Natural killer cell treated with Interleukin-12 subunit alpha and Interleukin-12 subunit beta and Interleukin-15 and Interleukin-18, amount 100 ng/mL, for 72 hours (primary cell): ENCODE results near the gene PIK3CA. TPM values are rescaled to one million over a fixed set of nuclear protein-coding genes. Genes with fewer than 3 reads are reported as not detected.
"Not testable (repeated sequence)": the region's sequence is repeated elsewhere in the genome, so short reads cannot be mapped to it uniquely, and the experiment has no call there.

Experiments
- ATAC-seq, 2 donors: fragments of 150-1000 bp; cut with Tn5 transposase in 1 of 2; sonication (Bioruptor Pico), chemical (Tn5 transposase) in 1 of 2; 2 replicates each; pipeline ENCODE4 v1.10.0; 2021
- DNase-seq: peaks from one replicate; pipeline ENCODE4 v3.0.0; 2022; ENCODE audit warnings: low spot score
- H3K27ac Mint-ChIP-seq, 2 donors: 1 replicate in 1 of 2; 2 replicates in 1 of 2; pipeline ENCODE4 v1.8.0; 2022; ENCODE audit warnings: mixed read lengths in 2 of 2, mild to moderate bottlenecking in 1 of 2, moderate library complexity in 1 of 2
- H3K27me3 Mint-ChIP-seq, 2 donors: 1 replicate in 1 of 2; 2 replicates in 1 of 2; pipeline ENCODE4 v1.8.0; 2022; ENCODE audit warnings: mixed read lengths in 2 of 2
- H3K36me3 Mint-ChIP-seq: one replicate; pipeline ENCODE4 v1.8.0; 2022; ENCODE audit warnings: mixed read lengths
- H3K4me1 Mint-ChIP-seq, 2 donors: 1 replicate in 1 of 2; 2 replicates in 1 of 2; pipeline ENCODE4 v1.8.0; 2022; ENCODE audit warnings: low read depth in 2 of 2, mixed read lengths in 2 of 2, mild to moderate bottlenecking in 1 of 2
- H3K4me3 Mint-ChIP-seq: one replicate; pipeline ENCODE4 v1.8.0; 2022; ENCODE audit warnings: mixed read lengths
- H3K9me3 Mint-ChIP-seq: 2 replicates; pipeline ENCODE4 v1.8.0; 2022; ENCODE audit warnings: mixed read lengths
- total RNA-seq, 2 donors: library from RNA; stranded (reverse); gene quantifications; one replicate each; pipeline ENCODE4 v1.2.3, GENCODE V29; 2022

The PIK3CA gene
- total RNA-seq, 2 donors from 2014 or later = 10.9 to 21.9 TPM

GRCh38 chr3:179190581-179190980 is 42.4 kb downstream of the PIK3CA start:
- Mint-ChIP-seq H3K4me1 (peaks cover 21 to 25% of the 10 kb centered on the region in 2 donors), H3K27ac (no peak overlapping the region), H3K9me3 (no peaks in the 10 kb centered on the region), H3K27me3 (no peaks in the 10 kb centered on the region), H3K36me3 (no peaks in the 10 kb centered on the region), H3K4me3 (no peak overlapping the region)
- no peak for DNase-seq
- no peak for ATAC-seq

DNA sequence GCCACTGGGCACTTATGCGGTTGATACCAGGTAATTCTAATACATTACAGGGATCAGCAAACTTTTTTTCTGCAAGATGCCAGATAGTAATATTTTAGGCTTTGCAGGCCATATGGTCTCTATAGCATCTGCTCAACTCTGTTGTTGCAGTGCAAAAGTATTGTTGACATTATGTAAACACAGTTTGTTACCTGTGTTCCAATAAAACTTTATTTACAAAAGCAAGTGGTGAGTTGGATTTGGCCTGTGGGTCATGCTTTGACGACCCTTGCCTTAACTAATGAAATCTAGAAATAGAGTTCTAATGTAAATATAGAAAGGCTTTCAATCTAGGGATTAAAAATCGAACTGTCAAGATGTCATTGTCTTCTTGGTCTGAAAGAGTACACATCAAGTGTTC is 44.4 kb downstream of the PIK3CA start:
- Mint-ChIP-seq H3K27me3 (no peaks in the 10 kb centered on the region), H3K9me3 (no peaks in the 10 kb centered on the region), H3K4me3 (no peak overlapping the region), H3K4me1 (peaks cover 37 to 39% of the 10 kb centered on the region in 2 donors), H3K36me3 (no peaks in the 10 kb centered on the region), H3K27ac (no peak overlapping the region)
- ATAC-seq (no peak), DNase-seq (no peak)

DNA sequence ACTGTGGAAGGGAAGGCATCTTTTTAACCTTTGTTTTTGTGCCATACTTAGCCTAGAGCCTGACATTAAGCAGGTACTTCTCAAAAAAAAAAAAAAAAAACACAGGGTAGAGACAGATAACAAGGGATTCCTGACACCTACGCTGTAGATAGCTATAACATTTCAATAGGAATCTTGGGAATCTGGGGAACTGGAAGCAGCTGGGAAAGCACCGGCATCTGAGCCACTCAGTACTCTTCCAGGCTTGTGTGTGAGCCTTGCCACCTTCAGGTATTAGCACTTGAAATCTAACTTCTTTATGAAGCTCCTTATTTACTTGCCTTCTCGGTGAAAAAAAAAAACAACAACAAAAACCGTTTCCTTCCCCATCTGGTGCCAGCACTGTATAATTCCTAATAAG is 46.8 kb downstream of the PIK3CA start:
- no peaks in the 10 kb centered on the region for H3K9me3 Mint-ChIP-seq
- DNase-seq = no peak
- H3K36me3 Mint-ChIP-seq = no peaks in the 10 kb centered on the region
- H3K4me1 Mint-ChIP-seq = peaks cover 35 to 44% of the 10 kb centered on the region in 2 donors
- H3K4me3 Mint-ChIP-seq = no peak overlapping the region
- ATAC-seq = no peak
- H3K27ac Mint-ChIP-seq = peak overlapping the region in 1 of 2 donors; percentile 63
- H3K27me3 Mint-ChIP-seq = no peaks in the 10 kb centered on the region

DNA sequence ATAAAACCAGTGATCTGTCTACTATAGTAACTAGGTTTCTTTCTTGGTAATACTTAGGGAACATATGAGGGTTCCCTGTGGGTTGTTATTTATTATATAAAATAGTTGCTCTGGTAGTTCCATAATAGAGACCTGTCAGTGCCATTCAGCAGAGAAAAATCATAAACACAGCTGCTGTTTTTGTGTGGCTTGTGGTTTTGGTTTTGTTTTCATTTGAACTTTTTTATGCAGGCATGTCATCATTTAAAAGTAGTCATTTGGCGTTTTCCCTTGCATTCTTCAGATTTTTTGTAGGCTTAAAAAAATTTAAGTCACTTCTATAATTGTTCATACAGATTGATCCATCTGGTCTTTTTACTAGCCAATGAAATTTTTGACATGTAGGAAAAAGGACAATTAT is 47.9 kb downstream of the PIK3CA start:
- no peak overlapping the region for H3K4me3 Mint-ChIP-seq
- DNase-seq = no peak

DNA sequence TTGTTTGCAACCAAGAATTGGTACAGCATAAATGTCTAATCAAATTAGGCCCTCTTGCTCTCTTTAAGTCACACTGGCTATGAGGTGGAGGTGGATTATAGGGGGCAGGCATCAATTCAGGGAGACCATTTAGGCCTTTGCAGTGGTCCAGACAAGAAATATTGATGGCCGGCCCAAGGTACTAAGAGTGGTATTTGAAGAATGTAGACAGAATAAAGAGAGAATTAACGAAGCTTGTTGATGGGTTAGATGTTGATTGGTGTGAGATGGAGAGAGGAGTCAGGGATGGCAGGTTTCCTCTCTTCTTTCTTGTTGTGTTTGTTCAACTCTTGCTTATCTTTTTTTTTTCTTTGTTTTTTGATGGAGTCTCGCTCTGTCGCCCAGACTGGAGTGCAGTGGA is 48.5 kb downstream of the PIK3CA start:
- Mint-ChIP-seq H3K9me3 (no peaks in the 10 kb centered on the region), H3K4me1 (peaks cover 27 to 37% of the 10 kb centered on the region in 2 donors), H3K27ac (no peak overlapping the region), H3K36me3 (peaks cover 6% of the 10 kb centered on the region), H3K4me3 (no peak overlapping the region), H3K27me3 (no peaks in the 10 kb centered on the region)
- DNase-seq (no peak), ATAC-seq (no peak)

More for the DNA sequence above, 47.9 kb downstream of the PIK3CA start:
- Mint-ChIP-seq H3K9me3 (no peaks in the 10 kb centered on the region), H3K27ac (peak overlapping the region in 1 of 2 donors; percentile 63), H3K36me3 (peaks cover 6% of the 10 kb centered on the region), H3K4me1 (peaks cover 27 to 37% of the 10 kb centered on the region in 2 donors), H3K27me3 (no peaks in the 10 kb centered on the region)
- no peak for ATAC-seq

- Mint-ChIP-seq H3K4me1 (peaks cover 12 to 21% of the 10 kb centered on the region in 2 donors), H3K27ac (no peak overlapping the region), H3K4me3 (no peak overlapping the region), H3K36me3 (peaks cover 6% of the 10 kb centered on the region), H3K27me3 (no peaks in the 10 kb centered on the region), H3K9me3 (no peaks in the 10 kb centered on the region)
- ATAC-seq (no peak), DNase-seq (no peak)
Measured at GRCh38 chr3:179200790-179201189, 52.6 kb downstream of the PIK3CA start.

DNA sequence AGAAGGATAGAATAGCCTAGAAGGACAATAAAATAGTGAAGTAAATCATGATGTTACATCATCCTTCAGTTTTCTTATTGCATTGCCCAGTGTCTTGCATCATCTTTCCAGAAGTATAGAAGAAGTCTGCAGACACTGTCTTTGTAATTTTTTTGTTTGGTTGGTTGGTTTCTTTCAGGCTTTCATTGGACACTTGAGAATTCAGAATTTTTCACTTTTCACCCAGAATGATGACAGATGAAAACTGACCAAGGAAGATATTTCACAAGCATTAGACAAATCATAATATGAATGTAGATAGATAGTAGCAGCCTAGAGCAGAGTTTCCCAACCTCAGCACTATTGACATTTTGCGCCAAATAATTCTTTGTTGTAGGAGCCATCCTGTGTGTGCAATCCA is 67.4 kb downstream of the PIK3CA start:
- not testable (repeated sequence) for H3K4me3 Mint-ChIP-seq, H3K27me3 Mint-ChIP-seq, H3K36me3 Mint-ChIP-seq, H3K4me1 Mint-ChIP-seq, H3K27ac Mint-ChIP-seq, DNase-seq, ATAC-seq, H3K9me3 Mint-ChIP-seq

DNA sequence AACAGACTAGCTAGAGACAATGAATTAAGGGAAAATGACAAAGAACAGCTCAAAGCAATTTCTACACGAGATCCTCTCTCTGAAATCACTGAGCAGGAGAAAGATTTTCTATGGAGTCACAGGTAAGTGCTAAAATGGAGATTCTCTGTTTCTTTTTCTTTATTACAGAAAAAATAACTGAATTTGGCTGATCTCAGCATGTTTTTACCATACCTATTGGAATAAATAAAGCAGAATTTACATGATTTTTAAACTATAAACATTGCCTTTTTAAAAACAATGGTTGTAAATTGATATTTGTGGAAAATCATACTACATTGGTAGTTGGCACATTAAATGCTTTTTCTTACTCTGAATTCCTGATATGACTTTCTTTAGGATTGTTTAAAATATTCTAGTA is 70.1 kb downstream of the PIK3CA start:
- H3K36me3 Mint-ChIP-seq, ATAC-seq, H3K27ac Mint-ChIP-seq, H3K27me3 Mint-ChIP-seq, H3K4me3 Mint-ChIP-seq, H3K4me1 Mint-ChIP-seq, DNase-seq, H3K9me3 Mint-ChIP-seq: not testable (repeated sequence)

DNA sequence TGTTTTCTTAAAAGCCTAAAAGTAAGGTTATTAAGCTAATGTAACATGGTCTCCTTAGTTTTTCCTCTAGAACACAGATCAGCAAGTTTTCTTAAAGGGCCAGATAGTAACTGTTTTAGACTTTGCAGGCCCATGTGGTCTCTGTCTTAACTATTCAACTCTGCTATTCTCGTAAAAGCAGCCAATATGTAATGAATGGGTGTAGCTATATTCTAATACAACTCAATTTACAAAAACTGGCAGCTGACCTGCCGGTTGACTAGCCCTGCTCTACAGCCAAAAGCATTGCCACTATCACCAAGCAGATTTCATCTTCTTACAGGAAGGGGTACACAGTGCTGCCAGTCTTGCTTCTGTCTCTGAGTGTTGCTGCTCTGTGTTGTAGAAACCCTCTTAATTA is 75.4 kb downstream of the PIK3CA start:
- H3K4me1 Mint-ChIP-seq = no peaks in the 10 kb centered on the region
- no peak overlapping the region for H3K27ac Mint-ChIP-seq
- H3K27me3 Mint-ChIP-seq = no peaks in the 10 kb centered on the region
- ATAC-seq = no peak
- no peak overlapping the region for H3K4me3 Mint-ChIP-seq
- no peaks in the 10 kb centered on the region for H3K36me3 Mint-ChIP-seq
- H3K9me3 Mint-ChIP-seq = no peaks in the 10 kb centered on the region
- no peak for DNase-seq

GRCh38 chr3:179224584-179224983 is 76.4 kb downstream of the PIK3CA start:
- ATAC-seq = no peak
- Mint-ChIP-seq H3K27ac (no peak overlapping the region), H3K27me3 (no peaks in the 10 kb centered on the region), H3K9me3 (no peaks in the 10 kb centered on the region), H3K4me3 (no peak overlapping the region), H3K36me3 (no peaks in the 10 kb centered on the region), H3K4me1 (no peaks in the 10 kb centered on the region)
- no peak for DNase-seq

DNA sequence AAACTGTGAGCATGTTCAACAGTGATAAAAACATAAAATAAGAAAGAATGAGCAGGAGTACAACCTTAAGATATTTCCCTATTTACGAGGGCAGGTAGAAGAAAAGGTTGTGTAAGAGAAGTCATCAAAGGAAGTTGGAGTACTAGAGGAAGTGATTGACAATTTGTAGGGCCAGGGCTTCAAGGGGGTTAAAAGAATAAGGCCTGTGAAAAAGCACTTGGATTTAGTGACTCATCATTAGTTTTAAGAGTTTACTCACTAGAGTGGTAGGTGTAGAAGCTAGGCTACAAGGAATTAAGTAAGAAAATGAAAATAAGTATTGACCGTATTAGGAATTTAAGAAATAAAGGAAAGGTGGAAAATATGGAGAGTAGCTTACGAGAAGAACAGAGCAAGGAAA is 79.2 kb downstream of the PIK3CA start:
- ATAC-seq = no peak

GRCh38 chr3:179229177-179229576 is 81.0 kb downstream of the PIK3CA start:
- ATAC-seq (no peak), DNase-seq (no peak)
- Mint-ChIP-seq H3K36me3 (peaks cover 4% of the 10 kb centered on the region), H3K27ac (no peak overlapping the region), H3K9me3 (no peaks in the 10 kb centered on the region), H3K4me1 (no peaks in the 10 kb centered on the region), H3K4me3 (no peak overlapping the region), H3K27me3 (no peaks in the 10 kb centered on the region)

More for the DNA sequence above, 79.2 kb downstream of the PIK3CA start:
- Mint-ChIP-seq H3K36me3 (peaks cover 4% of the 10 kb centered on the region), H3K9me3 (no peaks in the 10 kb centered on the region), H3K27ac (no peak overlapping the region), H3K4me3 (no peak overlapping the region), H3K4me1 (no peaks in the 10 kb centered on the region), H3K27me3 (no peaks in the 10 kb centered on the region)
- DNase-seq = no peak

- Mint-ChIP-seq H3K9me3 (no peaks in the 10 kb centered on the region), H3K27ac (no peak overlapping the region), H3K4me1 (peaks cover 0 to 4% of the 10 kb centered on the region in 2 donors), H3K4me3 (no peak overlapping the region), H3K27me3 (no peaks in the 10 kb centered on the region), H3K36me3 (peaks cover 10% of the 10 kb centered on the region)
- DNase-seq (no peak), ATAC-seq (no peak)
Measured at GRCh38 chr3:179233043-179233442, 84.9 kb downstream of the PIK3CA start.

DNA sequence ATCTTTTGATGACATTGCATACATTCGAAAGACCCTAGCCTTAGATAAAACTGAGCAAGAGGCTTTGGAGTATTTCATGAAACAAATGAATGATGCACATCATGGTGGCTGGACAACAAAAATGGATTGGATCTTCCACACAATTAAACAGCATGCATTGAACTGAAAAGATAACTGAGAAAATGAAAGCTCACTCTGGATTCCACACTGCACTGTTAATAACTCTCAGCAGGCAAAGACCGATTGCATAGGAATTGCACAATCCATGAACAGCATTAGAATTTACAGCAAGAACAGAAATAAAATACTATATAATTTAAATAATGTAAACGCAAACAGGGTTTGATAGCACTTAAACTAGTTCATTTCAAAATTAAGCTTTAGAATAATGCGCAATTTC is 86.0 kb downstream of the PIK3CA start:
- Mint-ChIP-seq H3K36me3 (peaks cover 10% of the 10 kb centered on the region), H3K9me3 (no peaks in the 10 kb centered on the region), H3K27me3 (no peaks in the 10 kb centered on the region), H3K4me1 (peaks cover 0 to 4% of the 10 kb centered on the region in 2 donors), H3K27ac (no peak overlapping the region), H3K4me3 (no peak overlapping the region)
- DNase-seq (no peak), ATAC-seq (no peak)

GRCh38 chr3:179236669-179237301 is 88.6 kb downstream of the PIK3CA start:
- Mint-ChIP-seq H3K27ac (no peak overlapping the region), H3K27me3 (no peaks in the 10 kb centered on the region), H3K4me3 (no peak overlapping the region), H3K4me1 (peaks cover 0 to 4% of the 10 kb centered on the region in 2 donors), H3K9me3 (no peaks in the 10 kb centered on the region), H3K36me3 (peaks cover 6% of the 10 kb centered on the region)
- DNase-seq (no peak), ATAC-seq (peak in 1 of 2 donors; percentile 63)
